HepG2 (cell line): ENCODE results near the gene SIK2. TPM values are rescaled to one million over a fixed set of nuclear protein-coding genes. Genes with fewer than 3 reads are reported as not detected.

Experiments used
- ATAC-seq: fragments of 200-7000 bp; cut with Tn5 transposase; 3 replicates; pipeline ENCODE4 v1.9.1; 2020; ENCODE audit warnings: mild to moderate bottlenecking, moderate library complexity
- BruUV-seq: library from RNA; stranded (reverse); fragments of 400-500 nt; replicated peaks from 2 replicates; lab custom pipeline; 2021; lab: Mats Ljungman, UMichigan
- CTCF ChIA-PET: fragments of 300-600 bp; formaldehyde crosslinking; extraction: SDS; loops from one replicate; lab custom pipeline; 2021; ENCODE audit warnings: low total read pairs, inconsistent platforms, low intra/inter-chr PET ratio; lab: Yijun Ruan, JAX
- POLR2A ChIA-PET: fragments of 350-600 bp; sonication (Branson Sonifier 250); formaldehyde crosslinking; loops from one replicate; lab custom pipeline; 2020; ENCODE audit warnings: antibody characterized with exemption, inconsistent platforms; lab: Yijun Ruan, JAX
- DNase-seq: peaks from one replicate; pipeline ENCODE4 v3.0.0-alpha.2; 2015; ENCODE audit warnings: low spot score
- FAIRE-seq: peaks from 3 replicates; lab custom pipeline; 2011; peaks lifted over from hg19 to GRCh38; lab: Jason Lieb, UNC
- H2AFZ ChIP-seq: one replicate; pipeline ENCODE4 v1.6.1; 2011; ENCODE audit warnings: low read length, inconsistent platforms
- H3K27ac ChIP-seq: fragments of 300-600 bp; 3 replicates; pipeline ENCODE4 v1.8.0; 2011; ENCODE audit warnings: mixed run types, mild to moderate bottlenecking, mixed read lengths, low read length, inconsistent platforms; ENCODE audit not compliant: insufficient read depth; ENCODE audit errors: extremely low read length
- H3K27me3 ChIP-seq, 2 experiments: fragments of 200-600 bp in 1 of 2; 2 replicates in 1 of 2; 3 replicates in 1 of 2; pipeline versions ENCODE4 v1.6.0 to v1.8.0; 2011; ENCODE audit warnings: low read length in 2 of 2, mild to moderate bottlenecking in 2 of 2, moderate library complexity in 2 of 2, inconsistent platforms in 1 of 2; ENCODE audit not compliant: insufficient read depth in 2 of 2, control insufficient read depth in 1 of 2
- H3K36me3 ChIP-seq, 2 experiments: fragments of 200-600 bp in 1 of 2; replicated peaks in 1 of 2; 2 replicates in 1 of 2; 3 replicates in 1 of 2; pipeline versions ENCODE4 v1.5.1 to v1.8.0; 2011; ENCODE audit warnings: low read length in 2 of 2, inconsistent platforms in 1 of 2; ENCODE audit not compliant: insufficient read depth in 2 of 2, control insufficient read depth in 1 of 2
- H3K4me1 ChIP-seq: 2 replicates; pipeline ENCODE4 v1.5.1; 2012; ENCODE audit warnings: low read length, inconsistent platforms; ENCODE audit not compliant: insufficient read depth
- H3K4me2 ChIP-seq: 2 replicates; pipeline ENCODE4 v1.6.0; 2011; ENCODE audit warnings: low read depth, low read length, inconsistent platforms
- H3K4me3 ChIP-seq, 3 experiments: fragments of 200-600 bp in 1 of 3; sonication (generic), shearing (Covaris generic) in 1 of 3; replicated peaks in 1 of 3; 2 replicates each; pipeline ENCODE4 v1.5.1; 2011 to 2016; ENCODE audit warnings: low read length in 3 of 3, inconsistent platforms in 2 of 3, low read depth in 2 of 3, mild to moderate bottlenecking in 2 of 3, control low read depth in 1 of 3, mixed read lengths in 1 of 3; ENCODE audit not compliant: insufficient read depth in 1 of 3
- H3K79me2 ChIP-seq: one replicate; pipeline ENCODE4 v1.6.1; 2011; ENCODE audit warnings: low read length, inconsistent platforms; ENCODE audit not compliant: insufficient read depth
- H3K9ac ChIP-seq: 2 replicates; pipeline ENCODE4 v1.6.0; 2011; ENCODE audit warnings: mild to moderate bottlenecking, low read depth, low read length, inconsistent platforms; ENCODE audit not compliant: insufficient read depth
- H3K9me3 ChIP-seq: 2 replicates; pipeline ENCODE4 v1.5.1; 2012; ENCODE audit warnings: mild to moderate bottlenecking, low read length
- H4K20me1 ChIP-seq: 2 replicates; pipeline ENCODE4 v1.6.0; 2011; ENCODE audit warnings: inconsistent platforms, mild to moderate bottlenecking, low read length, moderate library complexity; ENCODE audit not compliant: insufficient read depth
- ATF6 ChIP-seq: sonication (generic); formaldehyde crosslinking; conservative IDR thresholded peaks from 2 replicates; pipeline ENCODE4 v1.4.0; 2020; ENCODE audit warnings: missing genetic modification reagents
- MBD4 ChIP-seq: IDR thresholded peaks from 2 replicates; pipeline ENCODE4 v1.6.1; 2012; ENCODE audit warnings: low read length, inconsistent platforms, borderline replicate concordance
- MEF2D ChIP-seq: sonication (generic); formaldehyde crosslinking; IDR thresholded peaks from 2 replicates; pipeline ENCODE4 v1.5.1; 2020; ENCODE audit warnings: mild to moderate bottlenecking, missing genetic modification reagents
- MIER2 ChIP-seq: IDR thresholded peaks from 2 replicates; pipeline ENCODE4 v1.6.1; 2016; ENCODE audit warnings: missing biosample characterization, missing genetic modification reagents
- THYN1 ChIP-seq: sonication (generic); formaldehyde crosslinking; IDR thresholded peaks from 2 replicates; pipeline ENCODE4 v1.8.1; 2023; ENCODE audit warnings: low read depth, mild to moderate bottlenecking, moderate library complexity, missing genetic modification reagents, borderline replicate concordance
- ZFP37 ChIP-seq: sonication (generic); formaldehyde crosslinking; IDR thresholded peaks from 2 replicates; pipeline ENCODE4 v1.4.0; 2020; ENCODE audit warnings: missing genetic modification reagents, borderline replicate concordance
- ZNF530 ChIP-seq: sonication (generic); formaldehyde crosslinking; IDR thresholded peaks from 2 replicates; pipeline ENCODE4 v1.5.0; 2020; ENCODE audit warnings: low read depth, mild to moderate bottlenecking, missing genetic modification reagents
- WGBS: methylation state at CpG from one replicate; pipeline ENCODE4 v1.1.6; 2017; ENCODE audit warnings: low lambda C conversion rate; 5-methylcytosine and 5-hydroxymethylcytosine counted together
- in situ Hi-C: cut with HindIII; loops from 2 replicates; pipeline ENCODE4 v1.10.0; 2017; ENCODE audit warnings: low pct_unique_long_range_greater_than_20kb; ENCODE audit not compliant: extremely low pct_ligation_motif_present
- intact Hi-C: fragments of 100-400 bp; cut with micrococcal nuclease; formaldehyde crosslinking; loops from one replicate; pipeline ENCODE4 v1.10.0; 2022; ENCODE audit not compliant: unreplicated experiment
- polyA plus RNA-seq, 8 experiments: library from polyadenylated mRNA; depleted of rRNA in 3 of 8; stranded (reverse) in 7 of 8; unstranded in 1 of 8; fragments of >200 nt; fragmentation: Illumina TruSeq in 4 of 8; extraction: Trizol in 4 of 8; gene quantifications; 2 replicates each; pipeline versions ENCODE4 v1.2.1 to v1.2.3, GENCODE V29; 2011 to 2016; ENCODE audit warnings: low read depth in 4 of 8, missing spikeins in 1 of 8, mixed read lengths in 1 of 8; ENCODE audit not compliant: insufficient read depth in 1 of 8
- total RNA-seq, 5 experiments: library from RNA; depleted of rRNA; stranded (reverse); fragments of >200 nt; fragmentation: Illumina TruSeq; extraction: Trizol; gene quantifications; 2 replicates each; pipeline ENCODE4 v1.2.3, GENCODE V29; 2016; ENCODE audit warnings: low read depth in 1 of 5
- TF ChIP-seq, protein P1 (sequence below): sonication (generic); IDR thresholded peaks from 2 replicates; pipeline ENCODE4 v1.6.1; 2016; ENCODE audit warnings: low read depth, borderline replicate concordance

The SIK2 gene
- total and polyA plus RNA-seq, 2 of the 13 experiments (the other 11 are each of a cell fraction or from before 2014, with no cell fraction given): 8.1 to 15.4 TPM

- Histone ChIP-seq H4K20me1 (no peaks in the 10 kb centered on the region), H3K4me2 (no peak overlapping the region), H3K9me3 (no peaks in the 10 kb centered on the region), H3K4me1 (peaks cover 39% of the 10 kb centered on the region), H2AFZ (no peak overlapping the region), H3K79me2 (no peaks in the 10 kb centered on the region), H3K4me3 (no peak overlapping the region), H3K27me3 (no peaks in the 10 kb centered on the region; a peak in 1 of 5 replicates), H3K36me3 (no peaks in the 10 kb centered on the region), H3K27ac (no peak overlapping the region), H3K9ac (no peak overlapping the region)
- ChIA-PET POLR2A (no interaction called here), CTCF (no interaction called here)
- in situ Hi-C loops: no loop called here
- DNase-seq (no peak), FAIRE-seq (no peak), ATAC-seq (no peak)
- TF ChIP-seq, protein P1, sequence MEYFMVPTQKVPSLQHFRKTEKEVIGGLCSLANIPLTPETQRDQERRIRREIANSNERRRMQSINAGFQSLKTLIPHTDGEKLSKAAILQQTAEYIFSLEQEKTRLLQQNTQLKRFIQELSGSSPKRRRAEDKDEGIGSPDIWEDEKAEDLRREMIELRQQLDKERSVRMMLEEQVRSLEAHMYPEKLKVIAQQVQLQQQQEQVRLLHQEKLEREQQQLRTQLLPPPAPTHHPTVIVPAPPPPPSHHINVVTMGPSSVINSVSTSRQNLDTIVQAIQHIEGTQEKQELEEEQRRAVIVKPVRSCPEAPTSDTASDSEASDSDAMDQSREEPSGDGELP: no peak
- TF ChIP-seq MEF2D (CRISPR knock-in tag): no peak
- TF ChIP-seq MIER2 (CRISPR knock-in tag): no peak
- no peak for TF ChIP-seq THYN1
- no peak for TF ChIP-seq ZNF530 (CRISPR knock-in tag)
- no peak for TF ChIP-seq ATF6 (CRISPR knock-in tag)
- TF ChIP-seq MBD4: no peak
- no peak for TF ChIP-seq ZFP37 (CRISPR knock-in tag)
- BruUV-seq: no TSS peak
- intact Hi-C loops: no loop called here
- 89% methylated on average over 1 of the region's 1 CpG for WGBS
Measured at GRCh38 chr11:111596319-111596718, 5.9 kb upstream of the SIK2 start.
